SW 1271 (cell line): ENCODE measurements around the gene XKR3.
"Not testable (repeated sequence)": the region's sequence is repeated elsewhere in the genome, so short reads cannot be mapped to it uniquely, and the experiment has no call there.

Experiments
- DNase-seq, 2 experiments: peaks; one replicate each; lab custom pipeline; 2025; lab: John Stamatoyannopoulos, UW

The XKR3 gene

DNA sequence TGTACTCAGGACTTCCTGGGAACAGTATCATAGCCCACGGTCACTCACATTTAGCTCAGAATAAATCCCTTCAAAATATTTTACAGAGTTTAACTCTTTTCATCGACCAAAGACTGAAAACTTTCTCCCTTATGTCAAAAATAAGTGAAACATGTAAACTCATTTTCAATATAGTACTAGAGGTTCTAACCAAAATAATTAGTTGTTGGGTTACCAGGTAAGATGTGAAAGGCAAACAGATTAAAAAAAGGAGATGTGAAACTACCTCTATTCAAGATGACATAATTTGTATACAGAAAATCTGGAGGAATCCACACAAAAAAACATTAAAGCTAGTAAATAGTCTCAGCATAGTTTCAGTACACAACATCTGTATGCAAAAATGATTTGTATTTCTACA is 20.3 kb downstream of the XKR3 start:
- no peak for DNase-seq

DNA sequence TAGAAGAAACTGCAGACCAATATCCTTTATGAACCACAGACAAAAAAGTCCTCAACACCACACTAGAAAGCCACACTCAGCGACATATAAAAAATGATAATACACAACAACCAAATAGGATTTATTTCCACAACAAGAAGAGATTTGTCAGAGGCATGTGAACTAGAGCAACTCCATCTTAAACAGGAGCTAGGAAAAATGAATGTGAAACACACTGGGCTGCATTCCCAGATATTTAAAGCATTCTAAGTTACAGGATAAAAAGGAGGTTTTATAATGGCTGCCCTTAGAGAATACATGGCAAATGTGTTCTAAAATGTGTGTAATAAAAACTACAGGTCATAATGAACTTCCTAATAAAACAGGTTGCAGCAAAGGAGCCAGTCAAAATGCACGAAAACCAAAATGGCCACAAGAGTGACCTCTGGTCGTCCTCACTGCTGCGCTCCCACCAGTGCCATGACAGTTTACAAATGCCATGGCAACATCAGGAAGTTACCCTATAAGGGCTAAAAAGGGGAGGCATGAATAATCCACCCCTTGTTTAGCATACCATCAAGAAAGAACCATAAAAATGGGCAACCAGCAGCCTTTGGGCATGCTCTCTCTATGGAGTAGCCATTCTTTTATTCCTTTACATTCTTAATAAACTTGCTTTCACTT is 21.8 kb downstream of the XKR3 start:
- DNase-seq: no peak

- no peak for DNase-seq
These were observed 23.6 kb downstream of the XKR3 start for GRCh38 chr22:16801571-16801970.

- DNase-seq: no peak
These were observed 24.1 kb downstream of the XKR3 start for GRCh38 chr22:16801088-16801487.

GRCh38 chr22:16800358-16800757 is 24.9 kb downstream of the XKR3 start:
- DNase-seq: no peak

DNA sequence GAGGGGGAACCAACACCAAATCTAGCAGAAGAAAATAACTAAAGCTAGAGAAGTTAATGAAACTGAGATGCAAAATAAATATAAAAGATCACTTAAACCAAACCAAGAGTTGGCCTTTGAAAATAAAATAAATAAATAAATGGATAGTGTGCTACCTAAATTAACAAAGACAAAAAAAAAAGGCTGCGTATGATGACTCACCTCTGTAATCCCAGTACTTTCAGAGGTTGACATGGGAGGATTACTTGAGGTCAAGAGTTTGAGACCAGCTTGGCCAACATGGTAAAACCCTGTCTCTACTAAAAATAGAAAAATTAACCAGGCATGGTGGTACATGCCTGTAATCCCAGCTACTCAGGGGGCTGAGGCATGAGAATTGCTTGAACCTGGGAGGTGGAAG is 29.7 kb downstream of the XKR3 start:
- DNase-seq: not testable (repeated sequence)

GRCh38 chr22:16793831-16794230 is 31.4 kb downstream of the XKR3 start:
- DNase-seq: no peak

GRCh38 chr22:16789860-16790493 is 35.2 kb downstream of the XKR3 start:
- no peak for DNase-seq

DNA sequence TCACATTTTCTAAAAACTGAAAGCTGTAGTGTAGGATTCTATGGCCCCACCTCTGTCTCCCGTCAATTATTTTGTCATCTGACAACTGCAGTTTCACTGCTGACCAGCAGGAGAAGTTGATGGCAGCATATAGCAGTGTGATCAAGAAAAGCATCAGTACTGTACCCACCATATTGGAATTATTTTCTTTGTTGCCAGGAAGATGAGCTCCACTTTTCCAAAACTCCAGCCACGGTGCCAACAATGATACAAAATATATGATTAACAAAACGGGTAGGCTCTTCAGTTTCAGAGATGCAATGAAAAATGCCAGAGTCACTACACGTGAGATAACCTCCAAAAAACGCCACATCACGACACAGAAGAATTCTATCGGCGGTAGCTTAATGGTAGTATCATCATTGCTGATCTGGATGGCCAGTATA is 41.3 kb downstream of the XKR3 start:
- peak in 1 of 2 experiments; percentile 0 for DNase-seq

GRCh38 chr22:16783453-16783852 is 41.8 kb downstream of the XKR3 start:
- DNase-seq: no peak

DNA sequence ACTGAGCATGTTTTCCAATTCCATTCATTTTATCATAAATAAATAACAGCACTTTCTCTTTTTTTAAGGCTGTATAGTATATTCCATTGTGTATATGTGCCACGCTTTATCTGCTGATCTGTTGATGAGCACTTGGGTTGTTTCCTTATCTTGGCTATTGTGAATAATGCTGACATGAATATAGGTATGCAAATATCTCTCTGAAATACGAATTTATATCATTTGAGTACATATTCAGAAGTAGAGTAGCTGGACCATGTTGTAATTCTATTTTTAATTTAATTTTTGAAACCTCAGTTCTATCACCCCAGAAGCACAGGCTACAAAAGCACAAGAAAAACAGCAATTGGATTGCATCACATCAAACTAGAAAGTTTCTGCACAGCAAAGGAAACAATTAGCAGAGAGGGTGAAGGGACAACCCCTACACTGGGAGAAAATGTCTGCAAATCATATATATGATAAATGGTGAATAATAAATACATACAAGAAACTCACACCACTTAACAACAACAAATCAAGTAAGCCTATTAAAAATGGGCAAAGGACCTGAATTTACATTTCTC is 43.4 kb downstream of the XKR3 start:
- DNase-seq: no peak

GRCh38 chr22:16781074-16781763 is 44.0 kb downstream of the XKR3 start:
- no peak for DNase-seq

DNA sequence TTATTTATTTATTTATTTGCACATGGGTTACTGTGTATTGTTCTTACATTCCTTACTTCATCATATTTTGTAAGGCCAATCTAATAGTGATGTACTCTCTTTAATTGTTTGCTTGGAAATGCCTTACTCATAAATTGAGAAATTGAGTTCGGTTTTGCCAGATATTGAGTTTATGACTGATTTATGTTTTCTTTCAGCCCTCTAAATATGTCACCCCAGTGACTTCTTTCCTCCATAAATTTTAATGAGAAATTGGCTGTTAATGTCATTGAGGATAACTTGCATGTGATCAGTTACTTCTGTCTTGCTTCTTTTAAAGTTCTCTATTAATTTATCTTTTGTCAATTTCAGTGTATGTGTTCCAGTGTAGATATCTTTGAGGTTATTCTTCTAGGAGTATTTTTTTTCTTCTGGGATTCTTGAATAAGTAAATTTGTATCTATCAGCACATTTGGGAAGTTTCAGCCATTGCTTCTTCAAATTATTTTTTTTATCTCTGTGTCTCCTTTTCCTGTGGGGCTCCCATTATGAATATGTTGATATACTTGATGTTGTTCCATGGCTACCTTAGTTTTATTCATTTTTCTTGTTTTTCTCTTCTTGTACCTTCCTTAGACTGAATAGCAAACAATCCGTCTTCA is 47.8 kb downstream of the XKR3 start:
- DNase-seq: no peak

GRCh38 chr22:16776080-16776479 is 49.1 kb downstream of the XKR3 start:
- DNase-seq: no peak

DNA sequence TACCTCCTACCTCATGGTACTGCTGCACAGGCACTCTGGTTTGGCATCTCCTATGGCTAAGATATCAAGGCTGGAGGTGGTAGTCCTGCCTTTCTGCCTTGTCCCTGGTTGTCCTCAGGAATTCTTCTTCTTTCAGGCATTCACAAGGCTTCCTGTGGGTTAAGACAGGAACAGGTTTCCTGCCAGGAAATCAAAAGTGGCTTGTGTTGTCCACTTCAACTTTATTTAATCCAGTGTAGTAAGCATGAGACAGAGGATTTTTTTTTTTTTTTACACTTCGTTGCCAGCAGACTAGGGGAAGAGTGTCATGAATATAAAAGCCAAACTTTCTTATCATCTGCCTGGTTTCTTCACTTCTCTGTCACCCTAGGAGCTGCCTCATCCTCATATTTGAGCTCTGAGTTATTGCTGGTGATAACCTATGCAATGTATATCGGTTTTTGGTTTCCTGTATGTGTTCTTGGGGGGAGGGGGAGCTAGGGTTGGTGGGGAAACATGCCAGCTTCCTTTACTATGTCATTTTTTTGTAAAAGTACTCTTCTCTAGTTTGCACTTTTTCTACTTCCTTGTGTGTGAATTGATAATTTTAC is 50.2 kb downstream of the XKR3 start:
- no peak for DNase-seq

DNA sequence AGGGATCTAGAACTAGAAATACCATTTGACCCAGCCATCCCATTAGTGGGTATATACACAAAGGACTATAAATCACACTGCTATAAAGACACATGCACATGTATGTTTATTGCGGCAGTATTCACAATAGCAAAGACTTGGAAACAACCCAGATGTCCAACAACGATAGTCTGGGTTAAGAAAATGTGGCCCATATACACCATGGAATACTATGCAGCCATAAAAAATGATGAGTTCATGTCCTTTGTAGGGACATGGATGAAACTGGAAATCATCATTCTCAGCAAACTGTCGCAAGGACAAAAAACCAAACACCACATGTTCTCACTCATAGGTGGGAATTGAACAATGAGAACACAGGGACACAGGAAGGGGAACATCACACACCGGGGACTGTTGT is 53.6 kb downstream of the XKR3 start:
- DNase-seq: not testable (repeated sequence)

DNA sequence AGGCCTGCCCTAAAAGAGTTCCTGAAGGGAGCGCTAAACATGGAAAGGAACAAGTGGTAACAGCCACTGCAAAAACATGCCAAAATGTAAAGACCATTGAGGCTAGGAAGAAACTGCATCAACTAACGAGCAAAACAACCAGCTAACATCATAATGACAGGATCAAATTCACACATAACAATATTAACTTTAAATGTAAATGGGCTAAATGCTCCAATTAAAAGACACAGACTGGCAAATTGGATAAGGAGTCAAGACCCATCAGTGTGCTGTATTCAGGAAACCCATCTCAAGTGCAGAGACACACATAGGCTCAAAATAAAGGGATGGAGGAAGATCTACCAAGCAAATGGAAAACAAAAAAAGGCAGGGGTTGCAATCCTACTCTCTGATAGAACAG is 57.3 kb downstream of the XKR3 start:
- not testable (repeated sequence) for DNase-seq

- not testable (repeated sequence) for DNase-seq
These were observed 63.0 kb downstream of the XKR3 start for GRCh38 chr22:16762224-16762623.

- not testable (repeated sequence) for DNase-seq
These were observed 64.8 kb downstream of the XKR3 start for GRCh38 chr22:16760416-16760815.

DNA sequence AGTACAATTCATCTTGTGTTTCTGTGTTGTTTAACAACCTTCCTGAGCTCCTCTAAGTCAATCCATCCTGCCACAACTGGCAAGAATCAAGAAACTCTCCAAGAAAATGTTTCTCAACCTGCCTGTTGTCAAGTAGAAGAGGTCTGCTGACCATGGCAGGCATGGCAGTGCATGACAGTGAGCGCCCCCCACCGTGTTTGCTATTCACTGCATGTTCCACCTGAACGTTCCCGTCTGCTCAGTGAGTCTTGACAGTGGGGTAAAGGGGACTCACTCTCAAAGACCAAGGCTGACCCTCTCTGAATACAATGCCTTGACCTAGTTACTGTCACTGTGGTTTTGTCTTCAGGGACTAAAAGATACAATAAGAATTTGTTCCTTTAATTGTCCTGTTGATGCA is 75.9 kb downstream of the XKR3 start:
- DNase-seq: not testable (repeated sequence)

GRCh38 chr22:16748160-16748929 is 76.9 kb downstream of the XKR3 start:
- DNase-seq: not testable (repeated sequence)
